HEK293 (cell line): ENCODE measurements around the gene CHST3.

Source experiments
- BCL11B ChIP-seq: fragments of 450-650 bp; formaldehyde crosslinking; IDR thresholded peaks from 2 replicates; pipeline ENCODE4 v1.5.1; 2016; ENCODE audit warnings: low read depth, missing biosample characterization, missing genetic modification characterization
- EGR2 ChIP-seq: fragments of 450-650 bp; formaldehyde crosslinking; IDR thresholded peaks from 2 replicates; pipeline ENCODE4 v1.5.1; 2016; ENCODE audit warnings: low read depth, missing biosample characterization, missing genetic modification characterization
- GLI4 ChIP-seq: fragments of 450-650 bp; formaldehyde crosslinking; IDR thresholded peaks from 2 replicates; pipeline ENCODE4 v1.5.1; 2016; ENCODE audit warnings: missing biosample characterization, missing genetic modification characterization
- MYNN ChIP-seq: fragments of 450-650 bp; formaldehyde crosslinking; IDR thresholded peaks from 2 replicates; pipeline ENCODE4 v1.5.1; 2016; ENCODE audit warnings: missing biosample characterization, missing genetic modification characterization, borderline replicate concordance
- TRIM28 ChIP-seq: IDR thresholded peaks from 2 replicates; pipeline ENCODE4 v1.6.1; 2011; ENCODE audit warnings: low read length, control low read depth, borderline replicate concordance
- ZFP3 ChIP-seq: fragments of 450-650 bp; formaldehyde crosslinking; IDR thresholded peaks from 2 replicates; pipeline ENCODE4 v1.5.1; 2016; ENCODE audit warnings: low read depth, missing biosample characterization, missing genetic modification characterization
- ZNF10 ChIP-seq: fragments of 450-650 bp; formaldehyde crosslinking; IDR thresholded peaks from 2 replicates; pipeline ENCODE4 v1.5.1; 2017; ENCODE audit warnings: missing biosample characterization, missing genetic modification characterization
- ZNF521 ChIP-seq: fragments of 450-650 bp; formaldehyde crosslinking; IDR thresholded peaks from 2 replicates; pipeline ENCODE4 v1.5.1; 2017; ENCODE audit warnings: missing biosample characterization, mild to moderate bottlenecking, missing genetic modification characterization
- ZNF654 ChIP-seq: fragments of 450-650 bp; formaldehyde crosslinking; IDR thresholded peaks from 2 replicates; pipeline ENCODE4 v1.5.1; 2016; ENCODE audit warnings: low read depth, missing biosample characterization, missing genetic modification characterization
- TF ChIP-seq, protein P1 (sequence below): fragments of 450-650 bp; formaldehyde crosslinking; IDR thresholded peaks from 2 replicates; pipeline ENCODE4 v1.5.1; 2016; ENCODE audit warnings: missing biosample characterization, missing genetic modification characterization
- TF ChIP-seq, protein P2 (sequence below): fragments of 450-650 bp; formaldehyde crosslinking; IDR thresholded peaks from 2 replicates; pipeline ENCODE4 v1.5.1; 2016; ENCODE audit warnings: missing biosample characterization, missing genetic modification characterization
- TF ChIP-seq, protein P3 (sequence below): fragments of 450-650 bp; formaldehyde crosslinking; IDR thresholded peaks from 2 replicates; pipeline ENCODE4 v1.5.1; 2016; ENCODE audit warnings: missing biosample characterization, missing genetic modification characterization
- TF ChIP-seq, protein P4 (sequence below): fragments of 450-650 bp; formaldehyde crosslinking; IDR thresholded peaks from 2 replicates; pipeline ENCODE4 v1.5.1; 2016; ENCODE audit warnings: missing biosample characterization, missing genetic modification characterization, low read depth

DNA sequence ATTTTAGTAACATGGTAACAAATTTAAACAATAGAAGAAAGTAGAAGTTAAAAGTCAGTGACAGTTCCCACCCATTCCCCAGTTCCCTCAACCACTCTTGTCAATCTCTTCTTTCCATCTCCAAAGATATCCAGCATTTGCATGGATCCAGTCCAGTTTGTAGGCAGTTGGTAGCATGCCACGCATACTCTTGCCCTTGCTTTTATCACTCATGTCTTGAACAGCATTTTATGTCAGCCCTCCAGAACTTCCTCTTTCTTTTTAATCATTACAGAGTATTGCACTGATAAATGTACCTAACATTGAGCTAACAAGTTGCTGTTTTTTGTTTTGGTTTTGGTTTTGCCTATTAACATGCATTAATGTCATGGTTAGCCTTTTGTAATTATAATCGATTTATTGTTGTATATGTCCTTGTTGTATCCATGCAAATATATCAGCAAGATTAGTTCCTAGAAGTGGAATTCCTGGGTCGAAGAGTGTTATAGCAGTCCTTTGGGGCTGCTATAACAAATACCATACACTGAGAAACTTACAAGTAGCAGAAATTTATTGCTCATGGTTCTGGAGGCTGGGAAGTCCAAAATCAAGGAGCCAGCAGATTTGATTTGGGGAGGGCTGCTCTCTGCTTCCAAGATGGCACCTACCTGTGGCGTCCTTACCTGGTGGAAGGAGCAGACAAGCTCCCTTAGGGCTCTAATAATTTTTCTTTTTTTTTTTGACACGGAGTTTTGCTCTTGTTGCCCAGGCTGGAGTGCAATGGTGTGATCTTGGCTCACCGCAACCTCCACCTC lies 25.7 kb downstream of the CHST3 start:
- TF ChIP-seq ZNF654 = no peak
- TF ChIP-seq GLI4 (tag by site-specific recombination) = no peak
- TF ChIP-seq, protein P1, sequence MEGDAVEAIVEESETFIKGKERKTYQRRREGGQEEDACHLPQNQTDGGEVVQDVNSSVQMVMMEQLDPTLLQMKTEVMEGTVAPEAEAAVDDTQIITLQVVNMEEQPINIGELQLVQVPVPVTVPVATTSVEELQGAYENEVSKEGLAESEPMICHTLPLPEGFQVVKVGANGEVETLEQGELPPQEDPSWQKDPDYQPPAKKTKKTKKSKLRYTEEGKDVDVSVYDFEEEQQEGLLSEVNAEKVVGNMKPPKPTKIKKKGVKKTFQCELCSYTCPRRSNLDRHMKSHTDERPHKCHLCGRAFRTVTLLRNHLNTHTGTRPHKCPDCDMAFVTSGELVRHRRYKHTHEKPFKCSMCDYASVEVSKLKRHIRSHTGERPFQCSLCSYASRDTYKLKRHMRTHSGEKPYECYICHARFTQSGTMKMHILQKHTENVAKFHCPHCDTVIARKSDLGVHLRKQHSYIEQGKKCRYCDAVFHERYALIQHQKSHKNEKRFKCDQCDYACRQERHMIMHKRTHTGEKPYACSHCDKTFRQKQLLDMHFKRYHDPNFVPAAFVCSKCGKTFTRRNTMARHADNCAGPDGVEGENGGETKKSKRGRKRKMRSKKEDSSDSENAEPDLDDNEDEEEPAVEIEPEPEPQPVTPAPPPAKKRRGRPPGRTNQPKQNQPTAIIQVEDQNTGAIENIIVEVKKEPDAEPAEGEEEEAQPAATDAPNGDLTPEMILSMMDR (tag by site-specific recombination) = no peak
- no peak for TF ChIP-seq ZNF521 (tag by site-specific recombination)
- TF ChIP-seq ZNF10 (tag by site-specific recombination) = no peak
- no peak for TF ChIP-seq BCL11B (tag by site-specific recombination)
- TF ChIP-seq MYNN (tag by site-specific recombination) = no peak
- TF ChIP-seq, protein P2, sequence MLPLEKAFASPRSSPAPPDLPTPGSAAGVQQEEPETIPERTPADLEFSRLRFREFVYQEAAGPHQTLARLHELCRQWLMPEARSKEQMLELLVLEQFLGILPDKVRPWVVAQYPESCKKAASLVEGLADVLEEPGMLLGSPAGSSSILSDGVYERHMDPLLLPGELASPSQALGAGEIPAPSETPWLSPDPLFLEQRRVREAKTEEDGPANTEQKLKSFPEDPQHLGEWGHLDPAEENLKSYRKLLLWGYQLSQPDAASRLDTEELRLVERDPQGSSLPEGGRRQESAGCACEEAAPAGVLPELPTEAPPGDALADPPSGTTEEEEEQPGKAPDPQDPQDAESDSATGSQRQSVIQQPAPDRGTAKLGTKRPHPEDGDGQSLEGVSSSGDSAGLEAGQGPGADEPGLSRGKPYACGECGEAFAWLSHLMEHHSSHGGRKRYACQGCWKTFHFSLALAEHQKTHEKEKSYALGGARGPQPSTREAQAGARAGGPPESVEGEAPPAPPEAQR (tag by site-specific recombination) = no peak
- TF ChIP-seq, protein P3, sequence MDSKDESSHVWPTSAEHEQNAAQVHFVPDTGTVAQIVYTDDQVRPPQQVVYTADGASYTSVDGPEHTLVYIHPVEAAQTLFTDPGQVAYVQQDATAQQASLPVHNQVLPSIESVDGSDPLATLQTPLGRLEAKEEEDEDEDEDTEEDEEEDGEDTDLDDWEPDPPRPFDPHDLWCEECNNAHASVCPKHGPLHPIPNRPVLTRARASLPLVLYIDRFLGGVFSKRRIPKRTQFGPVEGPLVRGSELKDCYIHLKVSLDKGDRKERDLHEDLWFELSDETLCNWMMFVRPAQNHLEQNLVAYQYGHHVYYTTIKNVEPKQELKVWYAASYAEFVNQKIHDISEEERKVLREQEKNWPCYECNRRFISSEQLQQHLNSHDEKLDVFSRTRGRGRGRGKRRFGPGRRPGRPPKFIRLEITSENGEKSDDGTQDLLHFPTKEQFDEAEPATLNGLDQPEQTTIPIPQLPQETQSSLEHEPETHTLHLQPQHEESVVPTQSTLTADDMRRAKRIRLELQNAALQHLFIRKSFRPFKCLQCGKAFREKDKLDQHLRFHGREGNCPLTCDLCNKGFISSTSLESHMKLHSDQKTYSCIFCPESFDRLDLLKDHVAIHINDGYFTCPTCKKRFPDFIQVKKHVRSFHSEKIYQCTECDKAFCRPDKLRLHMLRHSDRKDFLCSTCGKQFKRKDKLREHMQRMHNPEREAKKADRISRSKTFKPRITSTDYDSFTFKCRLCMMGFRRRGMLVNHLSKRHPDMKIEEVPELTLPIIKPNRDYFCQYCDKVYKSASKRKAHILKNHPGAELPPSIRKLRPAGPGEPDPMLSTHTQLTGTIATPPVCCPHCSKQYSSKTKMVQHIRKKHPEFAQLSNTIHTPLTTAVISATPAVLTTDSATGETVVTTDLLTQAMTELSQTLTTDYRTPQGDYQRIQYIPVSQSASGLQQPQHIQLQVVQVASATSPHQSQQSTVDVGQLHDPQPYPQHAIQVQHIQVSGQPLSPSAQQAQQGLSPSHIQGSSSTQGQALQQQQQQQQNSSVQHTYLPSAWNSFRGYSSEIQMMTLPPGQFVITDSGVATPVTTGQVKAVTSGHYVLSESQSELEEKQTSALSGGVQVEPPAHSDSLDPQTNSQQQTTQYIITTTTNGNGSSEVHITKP (tag by site-specific recombination) = no peak
- TF ChIP-seq, protein P4, sequence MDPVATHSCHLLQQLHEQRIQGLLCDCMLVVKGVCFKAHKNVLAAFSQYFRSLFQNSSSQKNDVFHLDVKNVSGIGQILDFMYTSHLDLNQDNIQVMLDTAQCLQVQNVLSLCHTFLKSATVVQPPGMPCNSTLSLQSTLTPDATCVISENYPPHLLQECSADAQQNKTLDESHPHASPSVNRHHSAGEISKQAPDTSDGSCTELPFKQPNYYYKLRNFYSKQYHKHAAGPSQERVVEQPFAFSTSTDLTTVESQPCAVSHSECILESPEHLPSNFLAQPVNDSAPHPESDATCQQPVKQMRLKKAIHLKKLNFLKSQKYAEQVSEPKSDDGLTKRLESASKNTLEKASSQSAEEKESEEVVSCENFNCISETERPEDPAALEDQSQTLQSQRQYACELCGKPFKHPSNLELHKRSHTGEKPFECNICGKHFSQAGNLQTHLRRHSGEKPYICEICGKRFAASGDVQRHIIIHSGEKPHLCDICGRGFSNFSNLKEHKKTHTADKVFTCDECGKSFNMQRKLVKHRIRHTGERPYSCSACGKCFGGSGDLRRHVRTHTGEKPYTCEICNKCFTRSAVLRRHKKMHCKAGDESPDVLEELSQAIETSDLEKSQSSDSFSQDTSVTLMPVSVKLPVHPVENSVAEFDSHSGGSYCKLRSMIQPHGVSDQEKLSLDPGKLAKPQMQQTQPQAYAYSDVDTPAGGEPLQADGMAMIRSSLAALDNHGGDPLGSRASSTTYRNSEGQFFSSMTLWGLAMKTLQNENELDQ (tag by site-specific recombination) = no peak
- no peak for TF ChIP-seq ZFP3 (tag by site-specific recombination)
- no peak for TF ChIP-seq TRIM28
- no peak for TF ChIP-seq EGR2 (tag by site-specific recombination)
